ENCODE measurements around the gene PPCDC. TPM values are rescaled to one million over a fixed set of nuclear protein-coding genes. Genes with fewer than 3 reads are reported as not detected.

PPCDC gene
- total RNA-seq, 2 donors from 2014 or later, result 15.9 to 24.5 TPM

DNA sequence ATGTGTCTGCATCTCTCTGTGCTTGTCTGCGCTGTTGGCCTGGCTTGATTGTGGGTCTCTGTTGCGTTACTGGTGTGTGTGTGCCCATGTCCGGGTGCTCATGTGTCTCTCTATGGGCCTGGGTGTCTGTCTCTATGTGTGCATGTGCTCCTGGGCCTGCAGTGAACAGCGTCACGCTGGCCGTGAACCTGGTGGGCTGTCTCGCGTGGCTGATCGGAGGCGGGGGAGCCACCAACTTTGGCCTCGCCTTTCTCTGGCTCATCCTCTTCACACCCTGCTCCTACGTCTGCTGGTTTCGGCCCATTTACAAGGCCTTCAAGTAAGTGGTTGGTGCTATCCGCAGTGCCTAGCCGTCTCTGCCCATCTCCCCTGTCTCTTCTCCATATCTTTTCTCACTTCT lies 7.0 kb upstream of the PPCDC start:
- no peak overlapping the region for H3K4me3 Mint-ChIP-seq
- H3K27ac ChIP-seq (ENCODE audit: low read depth, low read length), result no peak overlapping the region
- H3K9me3 ChIP-seq (ENCODE audit: control insufficient read depth, low read length), result no peaks in the 10 kb centered on the region
- H3K4me1 Mint-ChIP-seq, result peaks cover 15% of the 10 kb centered on the region
- no peak overlapping the region for H3K27ac Mint-ChIP-seq
- H3K9ac ChIP-seq (ENCODE audit: extremely low read depth, low read length, poor library complexity, severe bottlenecking), result no peak overlapping the region
- no peak for DNase-seq
- H3K36me3 ChIP-seq (ENCODE audit: control insufficient read depth, insufficient read depth, low read length), result no peaks in the 10 kb centered on the region
- H3K9me3 Mint-ChIP-seq, result no peaks in the 10 kb centered on the region
- TF ChIP-seq, protein P1, sequence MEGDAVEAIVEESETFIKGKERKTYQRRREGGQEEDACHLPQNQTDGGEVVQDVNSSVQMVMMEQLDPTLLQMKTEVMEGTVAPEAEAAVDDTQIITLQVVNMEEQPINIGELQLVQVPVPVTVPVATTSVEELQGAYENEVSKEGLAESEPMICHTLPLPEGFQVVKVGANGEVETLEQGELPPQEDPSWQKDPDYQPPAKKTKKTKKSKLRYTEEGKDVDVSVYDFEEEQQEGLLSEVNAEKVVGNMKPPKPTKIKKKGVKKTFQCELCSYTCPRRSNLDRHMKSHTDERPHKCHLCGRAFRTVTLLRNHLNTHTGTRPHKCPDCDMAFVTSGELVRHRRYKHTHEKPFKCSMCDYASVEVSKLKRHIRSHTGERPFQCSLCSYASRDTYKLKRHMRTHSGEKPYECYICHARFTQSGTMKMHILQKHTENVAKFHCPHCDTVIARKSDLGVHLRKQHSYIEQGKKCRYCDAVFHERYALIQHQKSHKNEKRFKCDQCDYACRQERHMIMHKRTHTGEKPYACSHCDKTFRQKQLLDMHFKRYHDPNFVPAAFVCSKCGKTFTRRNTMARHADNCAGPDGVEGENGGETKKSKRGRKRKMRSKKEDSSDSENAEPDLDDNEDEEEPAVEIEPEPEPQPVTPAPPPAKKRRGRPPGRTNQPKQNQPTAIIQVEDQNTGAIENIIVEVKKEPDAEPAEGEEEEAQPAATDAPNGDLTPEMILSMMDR (conservative IDR thresholded peaks at IDR 0.05), result no peak
- peaks cover 4% of the 10 kb centered on the region for H3K4me1 ChIP-seq (ENCODE audit: control insufficient read depth, insufficient read depth, low read length)
- no peaks in the 10 kb centered on the region for H3K27me3 Mint-ChIP-seq (ENCODE audit: insufficient read depth)
- H3K4me3 ChIP-seq (ENCODE audit: low read length), result no peak overlapping the region
- no peaks in the 10 kb centered on the region for H3K27me3 ChIP-seq (ENCODE audit: control insufficient read depth, insufficient read depth, low read length, poor library complexity, severe bottlenecking)
- whole genome bisulfite sequencing, 2 experiments (ENCODE audit: insufficient coverage in 1 of 2, insufficient read length in 1 of 2), result 95 to 97% methylated on average over 10 to 15 of the region's 15 CpGs
- H3K36me3 Mint-ChIP-seq (ENCODE audit: low read depth), result peaks cover 22% of the 10 kb centered on the region

- H3K36me3 Mint-ChIP-seq (ENCODE audit: low read depth), result peaks cover 22% of the 10 kb centered on the region
- H3K4me3 Mint-ChIP-seq, result no peak overlapping the region
Measured at GRCh38 chr15:75019916-75020315, 3.5 kb upstream of the PPCDC start.

GRCh38 chr15:75021341-75021740 lies 2.0 kb upstream of the PPCDC start:
- TF ChIP-seq, protein P1 (conservative IDR thresholded peaks at IDR 0.05), result no peak
- peaks cover 1% of the 10 kb centered on the region for H3K4me1 Mint-ChIP-seq
- Histone ChIP-seq H3K9ac (ENCODE audit: extremely low read depth, low read length, poor library complexity, severe bottlenecking) (no peak overlapping the region), H3K9me3 (ENCODE audit: control insufficient read depth, low read length) (no peaks in the 10 kb centered on the region), H3K4me1 (ENCODE audit: control insufficient read depth, insufficient read depth, low read length) (no peaks in the 10 kb centered on the region), H3K27me3 (ENCODE audit: control insufficient read depth, insufficient read depth, low read length, poor library complexity, severe bottlenecking) (no peaks in the 10 kb centered on the region), H3K27ac (ENCODE audit: low read depth, low read length) (no peak overlapping the region), H3K36me3 (ENCODE audit: control insufficient read depth, insufficient read depth, low read length) (no peaks in the 10 kb centered on the region), H3K4me3 (ENCODE audit: low read length) (no peak overlapping the region)
- H3K4me3 Mint-ChIP-seq, result no peak overlapping the region
- 80 to 86% methylated on average over 3 to 8 of the region's 8 CpGs for WGBS, 2 experiments (ENCODE audit: insufficient coverage in 1 of 2, insufficient read length in 1 of 2)
- no peaks in the 10 kb centered on the region for H3K9me3 Mint-ChIP-seq
- H3K36me3 Mint-ChIP-seq (ENCODE audit: low read depth), result peaks cover 17% of the 10 kb centered on the region
- DNase-seq, result no peak
- no peaks in the 10 kb centered on the region for H3K27me3 Mint-ChIP-seq (ENCODE audit: insufficient read depth)
- no peak overlapping the region for H3K27ac Mint-ChIP-seq

More at GRCh38 chr15:75019916-75020315, 3.5 kb upstream of the PPCDC start:
- Histone ChIP-seq H3K27me3 (ENCODE audit: control insufficient read depth, insufficient read depth, low read length, poor library complexity, severe bottlenecking) (no peaks in the 10 kb centered on the region), H3K9me3 (ENCODE audit: control insufficient read depth, low read length) (no peaks in the 10 kb centered on the region), H3K4me3 (ENCODE audit: low read length) (no peak overlapping the region), H3K36me3 (ENCODE audit: control insufficient read depth, insufficient read depth, low read length) (no peaks in the 10 kb centered on the region), H3K27ac (ENCODE audit: low read depth, low read length) (no peak overlapping the region), H3K9ac (ENCODE audit: extremely low read depth, low read length, poor library complexity, severe bottlenecking) (no peak overlapping the region), H3K4me1 (ENCODE audit: control insufficient read depth, insufficient read depth, low read length) (peaks cover under 1% of the 10 kb centered on the region)
- H3K27ac Mint-ChIP-seq, result no peak overlapping the region
- DNase-seq, result no peak
- peaks cover 7% of the 10 kb centered on the region for H3K4me1 Mint-ChIP-seq
- WGBS, 2 experiments (ENCODE audit: insufficient coverage in 1 of 2, insufficient read length in 1 of 2), result 93% methylated on average over 3 of the region's 3 CpGs; no CpG with 5 or more reads in 1 of the 2 experiments
- H3K27me3 Mint-ChIP-seq (ENCODE audit: insufficient read depth), result no peaks in the 10 kb centered on the region
- no peaks in the 10 kb centered on the region for H3K9me3 Mint-ChIP-seq
- TF ChIP-seq, protein P1 (conservative IDR thresholded peaks at IDR 0.05), result no peak
